GM18526 (cell line): ENCODE results near the gene TMEM271.

Experiments used
- POLR2A ChIP-seq: IDR thresholded peaks from 3 replicates; pipeline ENCODE4 v1.6.1; 2011; ENCODE audit not compliant: insufficient read length; ENCODE audit errors: extremely low read depth

The TMEM271 gene

GRCh38 chr4:592825-593520 is 16.9 kb upstream of the TMEM271 start:
- TF ChIP-seq POLR2A = no peak

GRCh38 chr4:590313-590841 is 14.3 kb upstream of the TMEM271 start:
- no peak for TF ChIP-seq POLR2A

GRCh38 chr4:589219-589963 is 13.3 kb upstream of the TMEM271 start:
- TF ChIP-seq POLR2A = no peak

GRCh38 chr4:588351-588849 is 12.3 kb upstream of the TMEM271 start:
- TF ChIP-seq POLR2A = no peak

- TF ChIP-seq POLR2A = no peak
These were observed 11.7 kb upstream of the TMEM271 start for GRCh38 chr4:587671-588350.

GRCh38 chr4:583820-584219 is 7.7 kb upstream of the TMEM271 start:
- no peak for TF ChIP-seq POLR2A

GRCh38 chr4:581753-582361 is 5.8 kb upstream of the TMEM271 start:
- TF ChIP-seq POLR2A = no peak

- no peak for TF ChIP-seq POLR2A
These were observed 5.1 kb upstream of the TMEM271 start for GRCh38 chr4:581181-581580.

GRCh38 chr4:579543-580175 is 3.6 kb upstream of the TMEM271 start:
- TF ChIP-seq POLR2A = no peak

- no peak for TF ChIP-seq POLR2A
These were observed 2.7 kb upstream of the TMEM271 start for GRCh38 chr4:578451-579443.

- TF ChIP-seq POLR2A = no peak
These were observed 1.7 kb upstream of the TMEM271 start for GRCh38 chr4:577499-578450.

- no peak for TF ChIP-seq POLR2A
These were observed 950 bp upstream of the TMEM271 start for GRCh38 chr4:576991-577498.

- TF ChIP-seq POLR2A = no peak
These were observed 584 bp downstream of the TMEM271 start for GRCh38 chr4:575281-576141.
